HepG2 (cell line): ENCODE data around the gene C20orf204. TPM values are rescaled to one million over a fixed set of nuclear protein-coding genes. Genes with fewer than 3 reads are reported as not detected.

Source experiments
- DPF2 ChIP-seq: sonication (generic); formaldehyde crosslinking; IDR thresholded peaks from 2 replicates; pipeline ENCODE4 v1.4.0; 2020; ENCODE audit warnings: mild to moderate bottlenecking, low read depth, missing genetic modification reagents, borderline replicate concordance
- GATA4 ChIP-seq: sonication (generic); IDR thresholded peaks from 2 replicates; pipeline ENCODE4 v1.6.1; 2016; ENCODE audit warnings: antibody characterized with exemption, low read depth, borderline replicate concordance
- HNF4A ChIP-seq: sonication (generic); formaldehyde crosslinking; IDR thresholded peaks from 2 replicates; pipeline ENCODE4 v1.4.0; 2020; ENCODE audit warnings: missing genetic modification reagents
- NKX3-1 ChIP-seq: sonication (generic); formaldehyde crosslinking; IDR thresholded peaks from 2 replicates; pipeline ENCODE4 v1.5.0; 2020; ENCODE audit warnings: missing genetic modification reagents
- SATB2 ChIP-seq: sonication (generic); formaldehyde crosslinking; IDR thresholded peaks from 2 replicates; pipeline ENCODE4 v1.5.0; 2020; ENCODE audit warnings: missing genetic modification reagents
- SRSF9 ChIP-seq: fragments of 200-400 bp; formaldehyde crosslinking; IDR thresholded peaks from 2 replicates; pipeline ENCODE4 v1.6.1; 2018; ENCODE audit warnings: borderline replicate concordance, mild to moderate bottlenecking, low read depth, low read length; ENCODE audit not compliant: insufficient read depth, poor library complexity, severe bottlenecking
- SSRP1 ChIP-seq: IDR thresholded peaks from 2 replicates; pipeline ENCODE4 v1.6.1; 2016; ENCODE audit warnings: control low read depth
- TBX2 ChIP-seq: sonication (generic); formaldehyde crosslinking; IDR thresholded peaks from 2 replicates; pipeline ENCODE4 v1.5.0; 2020; ENCODE audit warnings: missing genetic modification reagents, mild to moderate bottlenecking, borderline replicate concordance
- ZNF3 ChIP-seq: IDR thresholded peaks from 2 replicates; pipeline ENCODE4 v1.7.0; 2017; ENCODE audit warnings: inconsistent platforms
- ZNF567 ChIP-seq: sonication (generic); formaldehyde crosslinking; IDR thresholded peaks from 2 replicates; pipeline ENCODE4 v1.8.1; 2023; ENCODE audit warnings: mild to moderate bottlenecking, missing genetic modification reagents, borderline replicate concordance
- ZNF710 ChIP-seq: sonication (generic); formaldehyde crosslinking; IDR thresholded peaks from 2 replicates; pipeline ENCODE4 v1.5.0; 2020; ENCODE audit warnings: mild to moderate bottlenecking, missing genetic modification reagents, borderline replicate concordance
- ZNF788 ChIP-seq: sonication (generic); formaldehyde crosslinking; IDR thresholded peaks from 2 replicates; pipeline ENCODE4 v1.5.0; 2020; ENCODE audit warnings: mild to moderate bottlenecking, missing genetic modification reagents, borderline replicate concordance
- ZSCAN5A ChIP-seq: sonication (generic); formaldehyde crosslinking; IDR thresholded peaks from 2 replicates; pipeline ENCODE4 v1.8.0; 2022; ENCODE audit warnings: mild to moderate bottlenecking, missing genetic modification reagents, borderline replicate concordance
- polyA plus RNA-seq, 8 experiments: library from polyadenylated mRNA; depleted of rRNA in 3 of 8; stranded (reverse) in 7 of 8; unstranded in 1 of 8; fragments of >200 nt; fragmentation: Illumina TruSeq in 4 of 8; extraction: Trizol in 4 of 8; gene quantifications; 2 replicates each; pipeline versions ENCODE4 v1.2.1 to v1.2.3, GENCODE V29; 2011 to 2016; ENCODE audit warnings: low read depth in 4 of 8, missing spikeins in 1 of 8, mixed read lengths in 1 of 8; ENCODE audit not compliant: insufficient read depth in 1 of 8
- total RNA-seq, 5 experiments: library from RNA; depleted of rRNA; stranded (reverse); fragments of >200 nt; fragmentation: Illumina TruSeq; extraction: Trizol; gene quantifications; 2 replicates each; pipeline ENCODE4 v1.2.3, GENCODE V29; 2016; ENCODE audit warnings: low read depth in 1 of 5
- TF ChIP-seq, protein P1 (sequence below): IDR thresholded peaks from 2 replicates; pipeline ENCODE4 v1.6.1; 2016; ENCODE audit warnings: low read depth, borderline replicate concordance
- TF ChIP-seq, protein P2 (sequence below): sonication (generic); formaldehyde crosslinking; IDR thresholded peaks from 2 replicates; pipeline ENCODE4 v1.4.0; 2020; ENCODE audit warnings: missing genetic modification reagents
- TF ChIP-seq, protein P3 (sequence below): IDR thresholded peaks from 2 replicates; pipeline ENCODE4 v1.6.1; 2016
- TF ChIP-seq, protein P4 (sequence below): sonication (generic); formaldehyde crosslinking; IDR thresholded peaks from 2 replicates; pipeline ENCODE4 v1.8.0; 2022; ENCODE audit warnings: missing genetic modification reagents, mild to moderate bottlenecking, moderate library complexity, borderline replicate concordance

The C20orf204 gene
- total and polyA plus RNA-seq, 2 of the 13 experiments (the other 11 are each of a cell fraction or from before 2014, with no cell fraction given), result 22.1 to 80.0 TPM

DNA sequence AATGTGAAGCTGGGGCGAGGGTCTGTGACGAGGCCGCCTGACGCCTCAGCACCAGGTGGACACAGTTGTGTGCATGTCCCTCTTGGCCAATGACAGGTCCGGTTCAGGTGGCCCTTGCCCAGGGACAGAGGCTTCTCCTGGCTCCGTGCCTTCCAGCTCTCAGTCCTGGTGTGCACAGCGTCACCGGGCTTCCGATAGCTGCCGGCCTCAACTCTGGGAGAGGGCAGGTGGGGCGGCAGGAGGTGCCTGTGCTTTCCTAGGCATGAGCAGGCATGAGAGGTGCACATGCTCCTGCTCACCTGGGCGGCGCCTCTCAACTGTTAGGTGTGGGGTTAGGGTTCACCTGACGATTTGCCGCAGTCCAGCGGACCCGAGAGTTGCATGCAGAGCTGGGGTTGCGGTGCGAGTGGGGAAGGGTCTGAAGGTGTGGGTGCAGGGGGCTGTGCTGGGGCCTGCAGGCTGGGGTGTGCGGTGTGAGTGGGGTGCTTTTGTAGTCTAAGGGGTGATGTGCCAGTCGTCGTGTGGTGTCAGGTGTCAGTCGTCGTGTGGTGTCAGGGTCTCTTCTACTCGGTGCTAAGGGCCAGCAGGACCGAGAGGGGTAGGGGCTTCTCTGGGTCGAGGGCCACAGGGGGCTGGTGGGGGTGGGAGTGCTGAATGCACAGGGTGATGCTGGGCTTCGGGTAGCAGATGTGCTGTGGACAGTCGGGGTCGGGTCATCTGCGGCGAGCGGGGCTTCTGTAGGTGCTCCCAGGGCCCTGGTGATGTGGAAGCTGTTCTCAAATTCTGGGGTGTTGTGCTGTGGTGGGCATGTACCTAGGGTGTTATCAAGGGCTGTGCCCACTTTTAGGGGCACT lies 17.2 kb downstream of the C20orf204 start (continued):
- TF ChIP-seq, protein P1, sequence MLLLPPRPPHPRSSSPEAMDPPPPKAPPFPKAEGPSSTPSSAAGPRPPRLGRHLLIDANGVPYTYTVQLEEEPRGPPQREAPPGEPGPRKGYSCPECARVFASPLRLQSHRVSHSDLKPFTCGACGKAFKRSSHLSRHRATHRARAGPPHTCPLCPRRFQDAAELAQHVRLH (CRISPR knock-in tag), result peak; percentile 72; the same call in 1 of the 2 replicates
- TF ChIP-seq ZSCAN5A (CRISPR knock-in tag) (0 out of 2 replicates have a peak, but pooled peaks have one; percentile 73), SRSF9 (no peak), SATB2 (CRISPR knock-in tag) (no peak), GATA4 (no peak; the same call in 1 of the 2 replicates), ZNF710 (CRISPR knock-in tag) (peak; percentile 36; the same call in 1 of the 2 replicates), SSRP1 (peak; percentile 49; the same call in 1 of the 2 replicates), NKX3-1 (CRISPR knock-in tag) (no peak), ZNF567 (CRISPR knock-in tag) (no peak; the same call in 1 of the 2 replicates), TBX2 (peak; percentile 70; the same call in 1 of the 2 replicates), DPF2 (CRISPR knock-in tag) (peak; percentile 54), ZNF788 (CRISPR knock-in tag) (no peak), ZNF3 (CRISPR knock-in tag) (no peak), HNF4A (CRISPR knock-in tag) (peak; percentile 71; the same call in 1 of the 2 replicates)
- TF ChIP-seq, protein P2, sequence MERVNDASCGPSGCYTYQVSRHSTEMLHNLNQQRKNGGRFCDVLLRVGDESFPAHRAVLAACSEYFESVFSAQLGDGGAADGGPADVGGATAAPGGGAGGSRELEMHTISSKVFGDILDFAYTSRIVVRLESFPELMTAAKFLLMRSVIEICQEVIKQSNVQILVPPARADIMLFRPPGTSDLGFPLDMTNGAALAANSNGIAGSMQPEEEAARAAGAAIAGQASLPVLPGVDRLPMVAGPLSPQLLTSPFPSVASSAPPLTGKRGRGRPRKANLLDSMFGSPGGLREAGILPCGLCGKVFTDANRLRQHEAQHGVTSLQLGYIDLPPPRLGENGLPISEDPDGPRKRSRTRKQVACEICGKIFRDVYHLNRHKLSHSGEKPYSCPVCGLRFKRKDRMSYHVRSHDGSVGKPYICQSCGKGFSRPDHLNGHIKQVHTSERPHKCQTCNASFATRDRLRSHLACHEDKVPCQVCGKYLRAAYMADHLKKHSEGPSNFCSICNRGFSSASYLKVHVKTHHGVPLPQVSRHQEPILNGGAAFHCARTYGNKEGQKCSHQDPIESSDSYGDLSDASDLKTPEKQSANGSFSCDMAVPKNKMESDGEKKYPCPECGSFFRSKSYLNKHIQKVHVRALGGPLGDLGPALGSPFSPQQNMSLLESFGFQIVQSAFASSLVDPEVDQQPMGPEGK (CRISPR knock-in tag), result peak; percentile 59
- TF ChIP-seq, protein P3, sequence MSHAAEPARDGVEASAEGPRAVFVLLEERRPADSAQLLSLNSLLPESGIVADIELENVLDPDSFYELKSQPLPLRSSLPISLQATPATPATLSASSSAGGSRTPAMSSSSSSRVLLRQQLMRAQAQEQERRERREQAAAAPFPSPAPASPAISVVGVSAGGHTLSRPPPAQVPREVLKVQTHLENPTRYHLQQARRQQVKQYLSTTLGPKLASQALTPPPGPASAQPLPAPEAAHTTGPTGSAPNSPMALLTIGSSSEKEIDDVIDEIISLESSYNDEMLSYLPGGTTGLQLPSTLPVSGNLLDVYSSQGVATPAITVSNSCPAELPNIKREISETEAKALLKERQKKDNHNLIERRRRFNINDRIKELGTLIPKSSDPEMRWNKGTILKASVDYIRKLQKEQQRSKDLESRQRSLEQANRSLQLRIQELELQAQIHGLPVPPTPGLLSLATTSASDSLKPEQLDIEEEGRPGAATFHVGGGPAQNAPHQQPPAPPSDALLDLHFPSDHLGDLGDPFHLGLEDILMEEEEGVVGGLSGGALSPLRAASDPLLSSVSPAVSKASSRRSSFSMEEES (CRISPR knock-in tag), result no peak
- TF ChIP-seq, protein P4, sequence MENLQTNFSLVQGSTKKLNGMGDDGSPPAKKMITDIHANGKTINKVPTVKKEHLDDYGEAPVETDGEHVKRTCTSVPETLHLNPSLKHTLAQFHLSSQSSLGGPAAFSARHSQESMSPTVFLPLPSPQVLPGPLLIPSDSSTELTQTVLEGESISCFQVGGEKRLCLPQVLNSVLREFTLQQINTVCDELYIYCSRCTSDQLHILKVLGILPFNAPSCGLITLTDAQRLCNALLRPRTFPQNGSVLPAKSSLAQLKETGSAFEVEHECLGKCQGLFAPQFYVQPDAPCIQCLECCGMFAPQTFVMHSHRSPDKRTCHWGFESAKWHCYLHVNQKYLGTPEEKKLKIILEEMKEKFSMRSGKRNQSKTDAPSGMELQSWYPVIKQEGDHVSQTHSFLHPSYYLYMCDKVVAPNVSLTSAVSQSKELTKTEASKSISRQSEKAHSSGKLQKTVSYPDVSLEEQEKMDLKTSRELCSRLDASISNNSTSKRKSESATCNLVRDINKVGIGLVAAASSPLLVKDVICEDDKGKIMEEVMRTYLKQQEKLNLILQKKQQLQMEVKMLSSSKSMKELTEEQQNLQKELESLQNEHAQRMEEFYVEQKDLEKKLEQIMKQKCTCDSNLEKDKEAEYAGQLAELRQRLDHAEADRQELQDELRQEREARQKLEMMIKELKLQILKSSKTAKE (CRISPR knock-in tag), result peak; percentile 67; the same call in 1 of the 2 replicates
